ENCODE results near the gene DMBT1. TPM values are rescaled to one million over a fixed set of nuclear protein-coding genes. Genes with fewer than 3 reads are reported as not detected.
A peak's percentile ranks its signal among the peaks of the same experiment; 100 is the strongest.
"Not testable (repeated sequence)": the region's sequence is repeated elsewhere in the genome, so short reads cannot be mapped to it uniquely, and the experiment has no call there.

DMBT1 gene
- total RNA-seq, 1 donor from 2014 or later: 272 TPM

DNA sequence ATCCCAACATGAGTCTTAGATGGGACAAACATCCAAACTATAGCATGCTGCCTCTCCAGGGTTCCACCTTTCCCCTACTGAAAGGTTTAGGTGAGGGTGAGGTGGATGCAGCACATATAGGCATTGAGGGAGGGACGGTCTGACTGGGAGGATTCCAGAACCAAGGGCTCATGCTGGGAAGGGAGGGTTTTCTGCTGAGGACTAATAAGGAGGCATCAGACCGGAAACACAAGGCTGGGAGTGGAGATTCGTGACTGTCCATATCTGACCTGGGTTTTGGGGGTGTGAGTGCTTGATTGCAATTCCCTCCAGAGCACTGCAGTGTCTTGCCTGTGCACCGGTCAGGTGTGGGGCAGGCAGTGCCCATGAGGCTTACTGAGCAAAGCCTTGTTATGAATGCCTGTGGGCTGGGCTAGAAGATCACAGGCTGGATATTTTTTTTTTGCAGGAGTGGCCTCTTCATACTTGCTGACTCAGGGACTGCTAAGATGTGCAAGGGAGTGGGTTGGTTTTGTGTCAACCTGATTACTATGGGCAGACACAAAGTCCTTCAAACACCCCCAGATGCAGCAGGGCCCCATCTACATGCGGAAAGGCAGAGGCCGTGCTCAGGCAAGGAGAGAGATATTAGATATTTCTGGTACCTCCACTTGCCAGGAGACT lies 26.7 kb downstream of the DMBT1 start:
- no peak for DNase-seq

DNA sequence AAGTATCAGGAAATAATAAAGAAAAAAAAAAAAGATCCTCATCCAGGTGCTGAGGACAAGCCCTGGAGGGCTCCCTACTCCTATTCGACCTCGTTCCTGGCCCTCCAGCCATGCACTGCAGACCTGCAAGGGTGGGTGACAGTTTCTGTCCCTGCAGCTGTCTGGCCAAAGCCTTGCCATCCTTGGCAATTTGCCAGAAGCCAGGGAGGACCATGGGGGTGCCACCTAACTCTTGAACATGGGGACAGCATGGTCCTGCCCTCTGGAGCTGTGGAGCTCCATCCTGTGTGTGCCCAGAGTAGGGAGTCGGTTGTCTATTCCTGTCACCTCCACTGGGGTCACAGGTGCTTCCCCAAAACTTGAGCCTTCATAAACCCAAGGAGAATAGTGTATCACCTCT lies 27.8 kb downstream of the DMBT1 start:
- DNase-seq: no peak

DNA sequence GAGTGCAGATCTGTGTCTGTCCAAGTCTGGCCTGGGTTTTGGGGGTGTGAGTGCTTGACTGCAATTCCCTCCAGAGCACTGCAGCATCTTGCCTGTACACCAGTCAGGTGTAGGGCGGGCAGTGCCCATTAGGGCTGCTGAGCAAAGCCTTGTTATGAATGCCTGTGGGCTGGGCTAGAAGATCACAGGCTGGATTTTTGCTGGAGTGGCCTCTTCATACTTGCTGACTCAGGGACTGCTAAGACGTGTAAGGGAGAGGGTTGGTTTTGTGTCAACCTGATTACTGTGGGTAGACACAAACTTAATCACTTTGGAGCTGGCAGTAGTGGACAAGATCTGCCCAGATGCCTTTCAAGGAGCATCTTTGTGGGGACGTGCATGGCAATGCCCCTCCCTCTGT lies 29.6 kb downstream of the DMBT1 start:
- no peak for DNase-seq

DNA sequence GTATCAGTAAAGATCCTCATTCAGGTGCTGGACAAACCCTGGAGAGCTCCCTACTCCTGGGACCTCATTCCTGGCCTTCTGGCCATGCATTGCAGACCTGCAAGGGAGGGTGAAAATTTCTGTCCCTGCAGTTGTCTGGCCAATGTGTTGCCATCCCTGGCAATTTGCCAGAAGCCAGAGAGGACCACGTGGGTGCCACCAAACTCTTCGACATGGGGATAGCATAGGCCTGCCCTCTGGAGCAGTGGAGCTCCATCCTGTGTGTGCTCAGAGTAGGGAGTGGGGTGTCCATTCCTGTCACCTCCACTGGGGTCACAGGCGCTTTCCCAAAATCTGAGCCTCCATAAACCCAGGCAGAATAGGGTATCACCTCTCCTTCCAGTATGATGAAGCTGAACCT lies 31.2 kb downstream of the DMBT1 start:
- DNase-seq: no peak

DNA sequence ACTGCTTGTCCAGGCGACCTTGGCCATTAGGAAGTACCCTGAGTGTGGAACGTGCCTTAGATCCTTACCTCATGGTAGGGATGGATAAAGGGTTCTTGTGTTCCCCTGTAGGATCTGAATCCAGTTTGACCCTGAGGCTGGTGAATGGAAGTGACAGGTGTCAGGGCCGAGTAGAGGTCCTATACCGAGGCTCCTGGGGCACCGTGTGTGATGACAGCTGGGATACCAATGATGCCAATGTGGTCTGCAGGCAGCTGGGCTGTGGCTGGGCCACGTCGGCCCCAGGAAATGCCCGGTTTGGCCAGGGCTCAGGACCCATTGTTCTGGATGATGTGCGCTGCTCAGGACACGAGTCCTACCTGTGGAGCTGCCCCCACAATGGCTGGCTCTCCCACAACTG lies 31.6 kb downstream of the DMBT1 start:
- DNase-seq: no peak

DNA sequence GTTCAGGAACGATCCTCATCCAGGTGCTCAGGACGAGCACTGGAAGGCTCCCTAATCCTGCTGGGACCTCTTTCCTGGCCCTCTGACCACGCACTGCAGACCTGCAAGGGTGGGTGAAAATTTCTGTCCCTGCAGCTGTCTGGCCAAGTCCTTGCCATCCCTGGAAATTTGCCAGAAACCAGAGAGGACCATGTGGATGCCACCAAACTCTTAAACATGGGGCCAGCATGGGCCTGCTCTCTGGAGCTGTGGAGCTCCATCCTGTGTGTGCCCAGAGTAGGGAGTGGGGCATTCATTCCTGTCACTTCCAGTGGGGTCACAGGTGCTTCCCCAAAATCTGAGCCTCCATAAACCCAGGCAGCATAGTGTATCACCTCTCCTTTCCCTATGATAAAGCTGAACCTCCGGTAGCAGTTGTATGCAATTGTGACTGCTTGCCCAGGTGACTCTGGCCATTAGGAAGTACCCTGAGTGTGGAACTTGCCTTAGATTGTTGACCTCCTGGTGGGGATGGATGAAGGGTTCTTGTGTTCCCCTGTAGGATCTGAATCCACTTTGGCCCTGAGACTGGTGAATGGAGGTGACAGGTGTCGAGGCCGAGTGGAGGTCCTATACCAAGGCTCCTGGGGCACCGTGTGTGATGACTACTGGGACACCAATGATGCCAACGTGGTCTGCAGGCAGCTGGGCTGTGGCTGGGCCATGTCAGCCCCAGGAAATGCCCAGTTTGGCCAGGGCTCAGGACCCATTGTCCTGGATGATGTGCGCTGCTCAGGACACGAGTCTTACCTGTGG lies 57.1 kb downstream of the DMBT1 start:
- DNase-seq: no peak

DNA sequence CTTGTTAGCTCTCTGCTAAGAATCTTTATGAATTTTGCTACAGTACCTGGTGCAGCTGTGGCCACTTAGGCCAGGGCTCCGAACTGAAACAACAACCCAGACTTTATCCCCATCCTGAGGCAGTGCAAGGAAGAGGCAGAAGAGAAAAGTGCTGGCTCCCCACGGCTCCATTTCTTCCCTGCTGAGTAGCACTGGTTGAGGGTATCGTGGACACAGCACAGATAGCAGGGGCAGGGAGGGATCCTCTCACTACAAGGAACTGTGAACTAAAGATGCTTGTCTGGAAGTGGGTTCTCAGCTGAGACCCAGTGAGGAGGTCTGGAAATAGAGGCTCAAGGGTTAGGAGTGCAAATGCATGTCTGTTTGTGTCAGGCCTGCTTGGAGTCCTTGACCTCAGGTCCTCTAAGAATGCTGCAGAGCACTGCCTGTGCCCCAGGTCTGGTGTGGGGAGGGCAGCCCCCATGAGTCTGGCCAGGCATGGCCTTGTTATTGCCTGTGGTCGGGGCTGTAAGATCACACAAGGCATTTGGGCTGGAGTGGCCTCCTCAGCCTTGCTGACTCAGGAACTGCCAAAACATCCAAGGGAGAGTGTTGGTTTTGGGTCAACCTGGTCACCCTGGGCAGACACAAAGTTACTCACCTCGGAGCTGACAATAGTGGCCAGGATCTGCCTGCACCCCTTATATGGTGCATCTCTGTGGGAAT lies 58.1 kb downstream of the DMBT1 start:
- DNase-seq: no peak

DNA sequence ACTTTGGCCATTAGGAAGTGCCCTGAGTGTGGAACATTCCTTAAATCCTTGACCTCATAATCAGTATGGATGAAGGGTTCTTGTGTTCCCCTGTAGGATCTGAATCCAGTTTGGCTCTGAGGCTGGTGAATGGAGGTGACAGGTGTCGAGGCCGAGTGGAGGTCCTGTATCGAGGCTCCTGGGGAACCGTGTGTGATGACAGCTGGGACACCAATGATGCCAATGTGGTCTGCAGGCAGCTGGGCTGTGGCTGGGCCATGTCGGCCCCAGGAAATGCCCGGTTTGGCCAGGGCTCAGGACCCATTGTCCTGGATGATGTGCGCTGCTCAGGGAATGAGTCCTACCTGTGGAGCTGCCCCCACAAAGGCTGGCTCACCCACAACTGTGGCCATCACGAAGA lies 60.4 kb downstream of the DMBT1 start:
- DNase-seq: not testable (repeated sequence)

DNA sequence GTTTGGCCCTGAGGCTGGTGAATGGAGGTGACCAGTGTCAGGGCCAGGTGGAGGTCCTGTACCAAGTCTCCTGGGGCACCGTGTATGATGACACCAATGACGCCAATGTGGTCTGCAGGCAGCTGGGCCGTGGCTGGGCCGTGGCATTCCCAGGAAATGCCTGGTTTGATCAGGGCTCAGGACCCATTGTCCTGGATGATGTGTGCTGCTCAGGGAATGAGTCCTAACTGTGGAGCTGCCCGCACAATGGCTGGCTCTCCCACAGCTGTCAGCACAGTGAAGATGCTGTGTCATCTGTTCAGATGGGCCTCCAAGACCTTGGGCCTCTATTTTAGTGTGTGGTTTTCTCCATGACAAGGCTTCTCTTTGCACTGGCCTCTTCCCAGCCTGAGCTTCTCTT lies 64.0 kb downstream of the DMBT1 start:
- no peak for DNase-seq

DNA sequence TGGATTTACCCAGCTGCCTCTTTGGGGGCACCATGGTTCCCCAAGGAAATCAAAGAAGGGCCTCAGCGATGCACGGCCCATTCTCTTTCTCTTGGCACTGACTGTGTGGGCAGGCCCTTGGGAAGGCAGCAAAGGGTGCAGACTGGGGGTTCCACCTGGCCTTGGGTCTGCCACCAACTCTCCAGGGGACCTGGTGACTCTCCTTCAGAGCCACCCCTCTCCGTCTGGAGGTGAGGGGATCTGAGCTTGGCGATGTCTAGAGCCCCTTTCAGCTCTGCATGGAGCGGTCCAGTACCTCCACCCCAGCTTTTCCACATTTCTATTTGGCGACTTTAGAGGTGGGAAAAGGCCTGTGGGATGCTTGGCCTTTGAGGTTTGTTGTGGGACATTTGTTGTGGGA lies 70.0 kb downstream of the DMBT1 start:
- no peak for DNase-seq

DNA sequence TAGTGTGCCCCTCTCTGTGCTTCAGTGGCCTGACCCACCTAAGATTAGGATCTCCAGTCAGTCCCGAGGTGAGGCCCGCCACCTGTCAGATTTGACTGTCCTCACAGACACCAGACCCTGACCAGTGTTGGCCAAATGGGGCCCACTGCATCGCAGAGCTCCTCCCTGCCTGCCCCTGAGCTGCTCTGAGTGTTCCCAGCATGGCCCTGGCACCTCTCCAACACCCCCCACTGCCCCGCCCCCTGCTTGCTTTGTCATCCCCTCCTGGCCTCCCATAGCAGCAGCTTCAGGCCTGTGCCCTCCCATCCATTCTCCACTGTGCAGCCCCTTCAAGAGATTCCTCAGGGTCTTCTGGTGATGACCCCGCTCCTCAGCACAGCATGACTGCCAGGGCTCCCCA lies 71.5 kb downstream of the DMBT1 start:
- peak; percentile 43 for DNase-seq

DNA sequence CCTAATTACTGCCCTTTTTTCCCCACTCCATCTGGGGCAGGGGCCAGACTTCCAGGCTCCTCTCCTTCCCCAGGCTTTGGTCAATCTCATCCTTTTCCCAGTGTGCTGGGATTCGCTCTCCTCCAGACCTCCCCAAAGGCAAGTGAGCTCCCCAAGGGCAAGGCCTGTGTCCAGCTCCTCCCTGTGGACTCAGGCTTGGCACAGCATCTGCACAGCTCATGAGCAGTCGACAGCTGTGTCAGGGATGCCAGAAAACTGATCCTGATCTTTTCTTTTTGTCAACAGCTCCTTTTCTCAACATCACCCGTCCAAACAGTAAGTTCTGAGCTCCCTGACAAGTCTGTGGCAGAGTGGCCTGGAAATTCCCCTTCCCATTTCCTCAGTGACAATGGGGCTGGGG lies 72.0 kb downstream of the DMBT1 start:
- DNase-seq: peak; percentile 63

DNA sequence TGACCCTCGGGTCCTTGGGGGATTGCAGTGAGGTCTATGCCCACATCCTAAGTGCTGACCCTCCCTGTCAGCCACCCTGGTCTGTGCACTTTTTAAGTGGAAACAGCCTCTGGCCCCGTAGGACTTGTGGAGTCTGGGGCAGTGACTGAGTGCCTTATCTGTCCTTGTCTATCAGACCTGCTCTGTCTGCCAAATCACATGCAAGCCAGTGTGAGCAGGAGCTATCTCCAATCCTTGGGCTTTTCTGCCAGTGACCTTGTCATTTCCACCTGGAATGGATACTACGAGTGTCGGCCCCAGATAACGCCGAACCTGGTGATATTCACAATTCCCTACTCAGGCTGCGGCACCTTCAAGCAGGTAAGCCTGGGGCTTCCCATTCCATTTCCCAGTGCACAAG lies 76.4 kb downstream of the DMBT1 start:
- no peak for DNase-seq

DNA sequence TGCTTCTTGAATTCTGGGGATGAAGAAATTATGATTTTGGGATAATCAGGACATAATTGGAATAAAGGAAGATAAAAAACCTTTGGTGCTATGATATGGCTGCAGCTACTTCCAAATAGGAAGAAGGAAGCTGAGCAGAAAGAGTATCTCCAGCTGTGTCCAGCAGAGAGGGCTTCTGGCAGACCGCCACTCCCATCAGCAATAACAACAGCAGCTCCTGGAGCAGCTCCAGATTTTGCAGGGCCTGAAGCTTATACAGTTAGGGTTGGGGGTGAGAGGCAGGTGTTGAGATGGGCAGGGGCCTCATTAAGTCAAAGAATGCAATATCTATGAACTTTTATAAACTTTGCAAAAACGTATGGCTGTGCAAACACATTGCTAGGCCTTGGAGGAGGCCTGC lies 76.8 kb downstream of the DMBT1 start:
- DNase-seq: peak; percentile 87

DNA sequence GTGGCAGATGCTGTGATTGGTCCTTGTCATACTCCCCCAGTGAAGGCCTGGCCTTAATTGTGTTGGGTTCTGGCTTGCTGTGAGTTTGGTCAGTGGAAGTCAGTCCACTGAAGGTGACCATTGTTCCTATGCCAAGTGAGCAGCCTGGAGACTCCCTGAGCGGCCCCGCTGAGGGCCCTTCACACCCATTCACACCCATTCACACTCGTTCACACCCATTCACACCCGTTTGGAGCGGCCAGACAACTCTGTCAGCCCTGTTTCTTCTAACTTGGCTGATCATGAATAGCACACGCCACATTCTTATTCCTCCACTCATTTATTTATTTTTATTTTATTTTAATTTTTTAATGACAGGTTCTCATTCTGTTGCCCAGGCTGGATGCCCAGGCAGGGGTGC lies 77.6 kb downstream of the DMBT1 start:
- no peak for DNase-seq

DNA sequence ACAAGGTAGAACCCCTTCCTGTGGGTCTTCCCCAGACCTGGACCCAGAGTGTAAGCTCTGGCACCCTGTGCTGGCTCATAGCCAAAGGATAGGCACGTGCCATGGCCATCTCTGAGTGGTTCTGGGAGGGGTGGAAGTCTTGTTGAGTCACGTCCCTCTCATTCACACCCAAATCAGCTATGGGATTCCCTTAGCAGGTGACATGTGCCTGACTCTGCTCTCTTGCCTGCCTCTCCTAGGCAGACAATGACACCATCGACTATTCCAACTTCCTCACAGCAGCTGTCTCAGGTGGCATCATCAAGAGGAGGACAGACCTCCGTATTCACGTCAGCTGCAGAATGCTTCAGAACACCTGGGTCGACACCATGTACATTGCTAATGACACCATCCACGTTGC lies 79.2 kb downstream of the DMBT1 start:
- no peak for DNase-seq

DNA sequence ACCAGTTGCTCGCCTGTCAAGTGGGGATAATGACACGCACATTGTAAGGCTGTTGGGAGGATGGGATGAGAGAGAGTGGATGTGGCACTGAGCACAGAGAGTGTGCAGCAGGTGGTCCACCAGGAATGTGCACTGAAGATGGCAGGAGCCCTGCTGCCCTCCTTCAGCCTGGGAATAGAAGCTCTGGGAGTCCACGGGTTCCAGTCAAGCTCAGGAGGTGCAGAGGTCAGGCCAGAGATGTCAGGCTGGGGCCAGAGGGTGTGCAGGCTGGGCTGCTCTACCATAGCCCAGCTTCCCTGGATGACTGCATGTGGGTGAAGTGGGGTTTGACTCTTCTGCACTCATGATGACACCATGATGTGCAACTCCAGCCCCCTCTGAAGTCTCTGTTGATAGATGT lies 80.4 kb downstream of the DMBT1 start:
- no peak for DNase-seq

DNA sequence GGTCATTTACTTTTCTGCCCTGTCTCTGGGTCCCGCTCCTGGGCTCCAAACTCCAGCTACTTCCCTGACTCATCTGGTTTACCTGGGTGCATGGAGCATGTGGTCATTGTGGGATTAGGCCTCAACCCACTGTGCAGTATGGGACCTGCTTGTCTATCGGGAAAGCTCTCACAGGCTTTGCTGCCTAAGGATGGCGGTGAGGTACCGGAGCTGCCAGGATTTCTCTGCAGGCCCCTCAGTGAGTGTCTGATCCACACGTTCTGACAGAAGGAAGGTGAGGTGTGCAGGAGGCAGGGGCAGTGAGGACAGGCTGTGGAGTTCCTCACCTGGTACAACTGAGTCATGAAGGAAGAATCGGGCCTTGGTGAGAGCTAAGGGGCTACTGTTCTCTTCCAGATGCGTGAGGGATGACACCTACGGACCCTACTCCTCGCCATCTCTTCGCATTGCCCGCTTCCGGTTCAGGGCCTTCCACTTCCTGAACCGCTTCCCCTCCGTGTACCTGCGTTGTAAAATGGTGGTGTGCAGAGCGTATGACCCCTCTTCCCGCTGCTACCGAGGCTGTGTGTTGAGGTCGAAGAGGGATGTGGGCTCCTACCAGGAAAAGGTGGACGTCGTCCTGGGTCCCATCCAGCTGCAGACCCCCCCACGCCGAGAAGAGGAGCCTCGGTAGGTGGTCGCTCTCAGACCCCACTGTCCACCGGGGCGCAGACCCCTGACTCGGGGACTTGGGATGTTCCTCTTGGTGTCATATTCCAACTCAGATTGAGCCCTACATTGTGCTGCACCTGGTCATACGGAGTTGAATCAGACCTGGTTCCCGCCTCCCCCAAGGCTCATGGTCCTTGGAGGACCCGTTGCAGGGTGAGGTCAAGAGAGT lies 82.4 kb downstream of the DMBT1 start:
- no peak for DNase-seq

DNA sequence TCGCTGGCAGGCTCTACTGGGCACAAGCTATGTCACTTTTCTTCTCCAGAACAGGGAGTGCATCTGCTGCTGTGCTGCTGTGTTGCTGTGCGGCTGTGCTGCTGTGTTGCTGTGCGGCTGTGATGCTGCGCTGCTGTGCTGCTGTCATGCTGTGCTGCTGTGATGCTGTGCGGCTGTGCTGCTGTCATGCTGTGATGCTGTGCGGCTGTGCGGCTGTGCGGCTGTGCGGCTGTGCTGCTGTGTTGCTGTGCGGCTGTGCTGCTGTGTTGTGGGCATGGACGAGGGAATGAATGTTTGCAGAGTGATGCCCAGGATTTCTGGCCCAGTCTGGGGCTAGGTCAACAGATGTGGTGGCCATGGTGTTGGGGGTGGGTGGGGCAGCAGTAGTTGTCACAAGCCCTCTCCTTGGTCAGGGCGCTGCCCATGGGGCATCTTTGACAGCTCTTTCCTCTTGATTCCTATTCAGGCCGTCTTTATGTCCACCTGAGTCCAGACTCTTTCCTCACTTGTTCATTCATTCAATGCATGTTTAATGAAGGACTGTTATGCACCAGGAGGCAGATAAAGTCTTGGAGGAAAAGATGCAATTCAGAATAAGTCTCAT lies 83.5 kb downstream of the DMBT1 start:
- DNase-seq: no peak

DNA sequence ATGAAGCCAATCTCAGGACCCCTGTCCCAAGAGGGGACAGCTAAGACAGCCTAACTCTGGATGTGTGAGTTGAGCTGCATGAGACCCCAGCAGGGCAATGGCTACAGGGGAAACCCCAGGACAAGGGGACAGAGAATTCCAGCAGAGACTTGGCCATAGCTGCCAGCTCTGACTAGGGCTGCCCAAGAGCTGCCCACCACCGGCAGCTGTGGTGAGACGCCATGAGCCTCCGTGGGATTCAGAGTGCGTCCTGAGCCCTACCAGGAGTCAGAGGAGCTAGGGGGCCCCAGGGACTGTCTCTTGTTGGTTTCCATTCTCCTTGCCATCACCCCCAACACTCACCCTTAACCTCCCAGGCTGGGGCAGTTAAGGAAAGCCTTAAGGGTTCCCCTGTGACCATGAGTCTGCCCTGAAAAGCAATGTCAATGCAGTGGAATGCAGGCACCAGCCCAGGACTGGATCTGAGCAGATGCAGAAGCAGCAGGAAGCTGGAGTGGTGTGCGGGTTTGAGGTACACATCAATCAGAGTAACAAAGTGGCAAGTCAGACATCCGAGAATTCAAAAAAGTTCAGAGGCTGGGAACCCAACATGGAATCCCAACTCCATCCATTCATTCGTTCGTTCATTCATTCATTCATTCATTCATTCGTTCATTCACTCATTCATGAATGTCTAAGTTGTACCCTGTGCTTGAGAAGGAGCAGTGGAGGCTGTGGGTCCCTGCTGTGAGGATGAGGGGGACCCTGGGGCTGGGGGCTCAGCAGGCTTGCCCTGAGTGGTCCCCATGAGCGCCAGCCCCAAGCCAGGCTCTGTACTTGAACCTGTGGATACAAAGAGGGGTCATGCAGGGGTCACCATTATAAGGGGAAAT lies 86.2 kb downstream of the DMBT1 start:
- DNase-seq: no peak

DNA sequence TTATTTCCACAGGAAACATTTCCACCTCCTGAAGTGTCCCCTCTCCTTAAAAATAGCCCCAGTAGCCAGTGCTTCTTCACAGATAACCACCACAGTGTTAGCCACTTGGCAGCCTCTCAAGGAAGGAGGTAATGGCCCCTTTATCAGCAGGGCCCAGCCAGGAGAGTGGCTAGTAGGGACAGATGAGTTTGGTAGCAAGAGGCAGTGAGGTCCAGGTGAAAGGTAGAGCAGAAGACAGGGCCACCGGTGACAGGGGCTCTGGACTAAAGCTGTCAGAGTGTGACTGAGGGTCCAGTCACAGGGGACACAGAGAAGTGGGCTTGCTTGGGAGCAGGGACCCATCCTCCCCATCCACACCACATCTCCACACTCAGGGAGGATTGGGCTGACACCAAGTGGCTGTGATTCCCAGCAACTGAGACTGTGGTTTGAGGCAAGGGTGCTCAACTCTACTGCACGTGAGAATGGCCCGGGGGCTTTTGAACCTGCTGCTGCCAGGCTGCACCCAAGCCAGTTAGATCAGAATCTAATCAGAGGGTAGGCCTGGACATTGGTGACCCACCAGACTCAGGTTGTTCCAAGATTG lies 86.9 kb downstream of the DMBT1 start:
- DNase-seq: no peak

Measured in tongue (tissue), 2 donors.